ENCODE results near the gene JCHAIN. TPM values are rescaled to one million over a fixed set of nuclear protein-coding genes. Genes with fewer than 3 reads are reported as not detected.

The JCHAIN gene
- total and polyA plus RNA-seq, 2 of the 13 experiments (the other 11 are each of a cell fraction or from before 2014, with no cell fraction given) = not detected

DNA sequence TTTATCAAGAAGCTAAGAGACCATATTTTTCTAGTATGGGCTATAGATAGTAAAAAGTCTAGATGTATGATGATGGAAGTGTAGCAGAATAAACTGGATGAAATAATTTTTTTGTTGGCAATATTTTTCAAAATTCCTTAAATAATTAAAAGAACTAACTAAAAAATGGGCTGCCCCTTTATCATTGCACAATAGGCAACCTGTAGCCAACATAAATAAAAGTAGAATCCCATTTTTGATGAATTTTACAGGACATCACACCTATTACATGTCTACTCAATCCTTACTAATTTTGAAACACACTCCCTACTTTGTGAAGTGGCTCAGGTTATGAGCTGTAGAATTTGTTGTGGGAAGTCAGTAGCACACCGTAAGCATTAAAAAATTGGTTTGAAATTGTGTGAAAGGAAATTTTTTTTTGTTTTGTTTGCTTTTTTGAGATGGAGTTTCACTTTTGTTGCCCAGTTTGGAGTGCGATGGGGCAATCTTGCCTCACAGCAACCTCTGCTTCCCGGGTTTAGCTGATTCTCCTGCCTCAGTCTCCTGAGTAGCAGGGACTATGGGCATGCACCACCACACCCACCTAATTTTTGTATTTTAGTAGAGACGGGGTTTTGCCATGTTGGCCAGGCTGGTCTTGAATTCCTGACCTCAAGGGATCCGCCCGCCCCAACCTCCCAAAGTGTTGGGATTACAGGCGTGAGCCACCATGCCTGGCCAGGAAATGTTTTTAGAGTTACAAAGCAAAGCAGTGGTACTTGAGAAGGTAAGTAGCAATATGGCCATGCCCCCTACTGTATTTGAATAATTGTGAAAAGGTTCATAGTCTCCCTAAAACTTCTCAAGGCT is 46.5 kb upstream of the JCHAIN start:
- DNase-seq (ENCODE audit: low spot score) (no peak), FAIRE-seq (no peak), ATAC-seq (no peak)
- TF ChIP-seq ZNF431 (CRISPR knock-in tag; IDR thresholded peaks at IDR 0.05; ENCODE audit: borderline replicate concordance, low read depth) = no peak
- TF ChIP-seq GTF2F1 (IDR thresholded peaks at IDR 0.05; ENCODE audit: low read length) = no peak
- TF ChIP-seq TEAD3 (CRISPR knock-in tag; optimal IDR thresholded peaks at IDR 0.05; ENCODE audit: borderline replicate concordance) = no peak
- TF ChIP-seq SP4 (CRISPR knock-in tag; IDR thresholded peaks at IDR 0.05) = no peak
- no peak for TF ChIP-seq ZNF230 (CRISPR knock-in tag; IDR thresholded peaks at IDR 0.05)
- TF ChIP-seq KLF11 (CRISPR knock-in tag; IDR thresholded peaks at IDR 0.05) = no peak
- TF ChIP-seq ZNF335 (CRISPR knock-in tag; IDR thresholded peaks at IDR 0.05) = no peak
- no peak for TF ChIP-seq KLF13 (CRISPR knock-in tag; IDR thresholded peaks at IDR 0.05)
- TF ChIP-seq SP5 (CRISPR knock-in tag; IDR thresholded peaks at IDR 0.05; ENCODE audit: borderline replicate concordance, low read depth) = no peak
- TF ChIP-seq FOXA3 (CRISPR knock-in tag; IDR thresholded peaks at IDR 0.05) = no peak
- no peak for TF ChIP-seq ZNF850 (CRISPR knock-in tag; conservative IDR thresholded peaks at IDR 0.05)
- TF ChIP-seq, protein P1, sequence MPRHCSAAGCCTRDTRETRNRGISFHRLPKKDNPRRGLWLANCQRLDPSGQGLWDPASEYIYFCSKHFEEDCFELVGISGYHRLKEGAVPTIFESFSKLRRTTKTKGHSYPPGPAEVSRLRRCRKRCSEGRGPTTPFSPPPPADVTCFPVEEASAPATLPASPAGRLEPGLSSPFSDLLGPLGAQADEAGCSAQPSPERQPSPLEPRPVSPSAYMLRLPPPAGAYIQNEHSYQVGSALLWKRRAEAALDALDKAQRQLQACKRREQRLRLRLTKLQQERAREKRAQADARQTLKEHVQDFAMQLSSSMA (CRISPR knock-in tag; IDR thresholded peaks at IDR 0.05) = no peak
- no peak for TF ChIP-seq TCF7L2 (IDR thresholded peaks at IDR 0.05; ENCODE audit: low read depth, low read length)
- TF ChIP-seq, protein P2, sequence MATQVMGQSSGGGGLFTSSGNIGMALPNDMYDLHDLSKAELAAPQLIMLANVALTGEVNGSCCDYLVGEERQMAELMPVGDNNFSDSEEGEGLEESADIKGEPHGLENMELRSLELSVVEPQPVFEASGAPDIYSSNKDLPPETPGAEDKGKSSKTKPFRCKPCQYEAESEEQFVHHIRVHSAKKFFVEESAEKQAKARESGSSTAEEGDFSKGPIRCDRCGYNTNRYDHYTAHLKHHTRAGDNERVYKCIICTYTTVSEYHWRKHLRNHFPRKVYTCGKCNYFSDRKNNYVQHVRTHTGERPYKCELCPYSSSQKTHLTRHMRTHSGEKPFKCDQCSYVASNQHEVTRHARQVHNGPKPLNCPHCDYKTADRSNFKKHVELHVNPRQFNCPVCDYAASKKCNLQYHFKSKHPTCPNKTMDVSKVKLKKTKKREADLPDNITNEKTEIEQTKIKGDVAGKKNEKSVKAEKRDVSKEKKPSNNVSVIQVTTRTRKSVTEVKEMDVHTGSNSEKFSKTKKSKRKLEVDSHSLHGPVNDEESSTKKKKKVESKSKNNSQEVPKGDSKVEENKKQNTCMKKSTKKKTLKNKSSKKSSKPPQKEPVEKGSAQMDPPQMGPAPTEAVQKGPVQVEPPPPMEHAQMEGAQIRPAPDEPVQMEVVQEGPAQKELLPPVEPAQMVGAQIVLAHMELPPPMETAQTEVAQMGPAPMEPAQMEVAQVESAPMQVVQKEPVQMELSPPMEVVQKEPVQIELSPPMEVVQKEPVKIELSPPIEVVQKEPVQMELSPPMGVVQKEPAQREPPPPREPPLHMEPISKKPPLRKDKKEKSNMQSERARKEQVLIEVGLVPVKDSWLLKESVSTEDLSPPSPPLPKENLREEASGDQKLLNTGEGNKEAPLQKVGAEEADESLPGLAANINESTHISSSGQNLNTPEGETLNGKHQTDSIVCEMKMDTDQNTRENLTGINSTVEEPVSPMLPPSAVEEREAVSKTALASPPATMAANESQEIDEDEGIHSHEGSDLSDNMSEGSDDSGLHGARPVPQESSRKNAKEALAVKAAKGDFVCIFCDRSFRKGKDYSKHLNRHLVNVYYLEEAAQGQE (IDR thresholded peaks at IDR 0.05; ENCODE audit: borderline replicate concordance in 1 of 2, low read depth in 1 of 2, low read length in 2 of 2) = no peak
- TF ChIP-seq TBL1XR1 (IDR thresholded peaks at IDR 0.05; ENCODE audit: borderline replicate concordance, low read length, partially characterized antibody) = no peak
- TF ChIP-seq ZNF724P (CRISPR knock-in tag; IDR thresholded peaks at IDR 0.05; ENCODE audit: borderline replicate concordance) = no peak
- no peak for TF ChIP-seq KMT2B (CRISPR knock-in tag; IDR thresholded peaks at IDR 0.05)
- TF ChIP-seq ZNF501 (CRISPR knock-in tag; IDR thresholded peaks at IDR 0.05) = no peak
- no peak for TF ChIP-seq ZNF354B (CRISPR knock-in tag; IDR thresholded peaks at IDR 0.05)
- Histone ChIP-seq H4K20me1 (ENCODE audit: insufficient read depth, low read length) (no peaks in the 10 kb centered on the region), H3K79me2 (ENCODE audit: insufficient read depth, low read length) (peaks cover 27% of the 10 kb centered on the region), H3K27ac (ENCODE audit: extremely low read length, insufficient read depth, low read length) (peak overlapping the region; percentile 57), H3K27me3 (ENCODE audit: control insufficient read depth in 1 of 2, insufficient read depth in 2 of 2, low read length in 2 of 2) (no peaks in the 10 kb centered on the region), H3K4me1 (ENCODE audit: insufficient read depth, low read length) (peaks cover 76% of the 10 kb centered on the region), H3K9ac (ENCODE audit: insufficient read depth, low read depth, low read length) (no peak overlapping the region), H3K4me2 (ENCODE audit: low read depth, low read length) (peak overlapping the region; percentile 55; the same call in 1 of the 2 replicates), H3K4me3 (replicated peaks in 1 of 3; ENCODE audit: insufficient read depth in 1 of 3, low read depth in 2 of 3, low read length in 3 of 3) (no peak overlapping the region), H3K36me3 (replicated peaks in 1 of 2; ENCODE audit: control insufficient read depth in 1 of 2, insufficient read depth in 2 of 2, low read length in 2 of 2) (no peaks in the 10 kb centered on the region), H3K9me3 (ENCODE audit: low read length) (no peaks in the 10 kb centered on the region), H2AFZ (ENCODE audit: low read length) (no peak overlapping the region)
- ChIA-PET POLR2A (no interaction called here), CTCF (ENCODE audit: low intra/inter-chr PET ratio, low total read pairs) (no interaction called here)
- in situ Hi-C loops (cut with HindIII; ENCODE audit: extremely low pct_ligation_motif_present, low pct_unique_long_range_greater_than_20kb) = no loop called here
- intact Hi-C loops (cut with micrococcal nuclease; ENCODE audit: unreplicated experiment) = no loop called here
- no TSS peak for BruUV-seq (replicated peaks)
- 88% methylated on average over 7 of the region's 7 CpGs for WGBS (ENCODE audit: low lambda C conversion rate)
